Endothelial cell of umbilical vein (primary cell): ENCODE results near the gene INO80D. TPM values are rescaled to one million over a fixed set of nuclear protein-coding genes. Genes with fewer than 3 reads are reported as not detected.

Experiments
- BruUV-seq: library from RNA; stranded (reverse); fragments of 400-500 nt; replicated peaks from 2 replicates; lab custom pipeline; 2021; lab: Mats Ljungman, UMichigan
- CTCF ChIA-PET: fragments of 300-600, 350-600 bp; sonication (Branson Sonifier 250); formaldehyde crosslinking; loops from one replicate; lab custom pipeline; 2021; ENCODE audit warnings: antibody characterized with exemption, inconsistent platforms; lab: Charles Lee
- POLR2A ChIA-PET: fragments of 300-600, 350-600 bp; sonication (Branson Sonifier 250); formaldehyde crosslinking; loops from one replicate; lab custom pipeline; 2021; ENCODE audit warnings: antibody characterized with exemption, inconsistent platforms; lab: Charles Lee
- DNase-seq: peaks from one replicate; pipeline ENCODE4 v3.0.0-alpha.2; 2011; ENCODE audit warnings: low read depth, low spot score
- FAIRE-seq: peaks from 2 replicates; lab custom pipeline; 2011; peaks lifted over from hg19 to GRCh38; lab: Jason Lieb, UNC
- H2AFZ ChIP-seq: 2 replicates; pipeline ENCODE4 v1.6.0; 2012; ENCODE audit warnings: low read depth, low read length, control low read depth, inconsistent platforms
- H3K27ac ChIP-seq: 2 replicates; pipeline ENCODE4 v1.5.1; 2011; ENCODE audit warnings: low read depth, mild to moderate bottlenecking, control low read depth, low read length, moderate library complexity; ENCODE audit not compliant: insufficient read depth
- H3K27me3 ChIP-seq, 2 experiments: 2 replicates each; pipeline versions ENCODE4 v1.6.0 to v1.6.1; 2011; ENCODE audit warnings: low read length in 2 of 2, mixed read lengths in 1 of 2; ENCODE audit not compliant: control insufficient read depth in 2 of 2, insufficient read depth in 2 of 2
- H3K36me3 ChIP-seq, 2 experiments: 2 replicates in 1 of 2; 3 replicates in 1 of 2; pipeline ENCODE4 v1.5.1; 2011; ENCODE audit warnings: low read length in 2 of 2, mild to moderate bottlenecking in 1 of 2, moderate library complexity in 1 of 2; ENCODE audit not compliant: control insufficient read depth in 2 of 2, insufficient read depth in 2 of 2; ENCODE audit errors: extremely low read depth in 1 of 2
- H3K4me1 ChIP-seq: 3 replicates; pipeline ENCODE4 v1.5.1; 2011; ENCODE audit warnings: mild to moderate bottlenecking, low read length; ENCODE audit not compliant: control insufficient read depth, insufficient read depth; ENCODE audit errors: extremely low read depth
- H3K4me2 ChIP-seq: 2 replicates; pipeline ENCODE4 v1.6.1; 2011; ENCODE audit warnings: low read length, control low read depth, mixed read lengths; ENCODE audit not compliant: insufficient read depth
- H3K4me3 ChIP-seq, 3 experiments: fragments of 200-600 bp in 1 of 3; sonication (generic), shearing (Covaris generic) in 1 of 3; replicated peaks in 1 of 3; 2 replicates each; pipeline ENCODE4 v1.5.1; 2011 to 2016; ENCODE audit warnings: control low read depth in 3 of 3, low read length in 3 of 3, mild to moderate bottlenecking in 2 of 3, inconsistent platforms in 1 of 3, low read depth in 1 of 3, moderate library complexity in 1 of 3; ENCODE audit not compliant: insufficient read depth in 1 of 3
- H3K79me2 ChIP-seq: 2 replicates; pipeline ENCODE4 v1.6.0; 2012; ENCODE audit warnings: low read length, inconsistent platforms; ENCODE audit not compliant: control insufficient read depth, insufficient read depth
- H3K9ac ChIP-seq: replicated peaks from 2 replicates; pipeline ENCODE3; 2011; ENCODE audit warnings: low read length, control low read depth; ENCODE audit not compliant: insufficient read depth; ENCODE audit errors: extremely low read depth
- H3K9me1 ChIP-seq: replicated peaks from 3 replicates; pipeline ENCODE4 v1.6.0; 2011; ENCODE audit warnings: mild to moderate bottlenecking, low read length; ENCODE audit not compliant: control insufficient read depth, insufficient read depth; ENCODE audit errors: extremely low read depth
- H3K9me3 ChIP-seq: replicated peaks from 2 replicates; pipeline ENCODE4 v1.5.1; 2012; ENCODE audit warnings: low read length, inconsistent platforms; ENCODE audit not compliant: control insufficient read depth, insufficient read depth
- H4K20me1 ChIP-seq: replicated peaks from 2 replicates; pipeline ENCODE3; 2011; ENCODE audit warnings: mild to moderate bottlenecking, low read length; ENCODE audit not compliant: control insufficient read depth, insufficient read depth; ENCODE audit errors: extremely low read depth
- EZH2 ChIP-seq: IDR thresholded peaks from 2 replicates; pipeline ENCODE4 v1.6.1; 2012; ENCODE audit warnings: borderline replicate concordance, low read depth, mild to moderate bottlenecking, moderate library complexity, low read length, inconsistent platforms; ENCODE audit not compliant: severe bottlenecking
- FOS ChIP-seq: IDR thresholded peaks from 2 replicates; pipeline ENCODE4 v1.6.1; 2011; ENCODE audit warnings: mild to moderate bottlenecking, low read length, moderate library complexity, borderline replicate concordance; ENCODE audit not compliant: insufficient read depth
- GATA2 ChIP-seq: IDR thresholded peaks from 2 replicates; pipeline ENCODE4 v1.7.0; 2011; ENCODE audit warnings: low read depth, mild to moderate bottlenecking, moderate library complexity, mixed read lengths, low read length; ENCODE audit not compliant: insufficient read length, insufficient read depth
- JUN ChIP-seq: IDR thresholded peaks from 2 replicates; pipeline ENCODE4 v1.6.1; 2011; ENCODE audit warnings: borderline replicate concordance, low read depth; ENCODE audit not compliant: insufficient read length, insufficient read depth
- MYC ChIP-seq: IDR thresholded peaks from one replicate; pipeline ENCODE4 v1.6.1; 2011; ENCODE audit warnings: mild to moderate bottlenecking, low read depth, low read length
- POLR2A ChIP-seq: IDR thresholded peaks from 2 replicates; pipeline ENCODE4 v1.6.1; 2012; ENCODE audit warnings: low read depth, mild to moderate bottlenecking, control low read depth, low read length
- POLR2AphosphoS5 ChIP-seq: IDR thresholded peaks from 2 replicates; pipeline ENCODE4 v1.6.1; 2012; ENCODE audit warnings: low read depth, mild to moderate bottlenecking, control low read depth, low read length, moderate library complexity; ENCODE audit not compliant: insufficient read depth
- dilution Hi-C: fragments of 300-500 bp; cut with MboI; formaldehyde crosslinking; loops from one replicate; pipeline ENCODE4 v1.15.0; 2019; ENCODE audit warnings: low sequenced_read_pairs; ENCODE audit not compliant: extremely low pct_ligation_motif_present
- intact Hi-C: fragments of 100-400 bp; cut with micrococcal nuclease; formaldehyde crosslinking; loops from one replicate; pipeline ENCODE4 v1.10.0; 2022
- polyA plus RNA-seq, 4 experiments: library from polyadenylated mRNA; depleted of rRNA in 3 of 4; stranded (reverse) in 3 of 4; unstranded in 1 of 4; fragments of >200 nt; gene quantifications; 2 replicates each; pipeline versions ENCODE4 v1.2.1 to v1.2.3, GENCODE V29; 2011 to 2012; ENCODE audit warnings: missing spikeins in 1 of 4
- total RNA-seq: library from RNA; stranded (reverse); gene quantifications from 2 replicates; pipeline ENCODE4 v1.2.3, GENCODE V29; 2021
- TF ChIP-seq, protein P1 (sequence below): IDR thresholded peaks from 2 replicates; pipeline ENCODE4 v1.6.1; 2011; ENCODE audit not compliant: insufficient read depth, insufficient read length
- TF ChIP-seq, protein P2 (sequence below), 2 donors: IDR thresholded peaks; 1 replicate in 1 of 2; 2 replicates in 1 of 2; pipeline ENCODE4 v1.5.1; 2011; ENCODE audit warnings: low read length in 2 of 2, mild to moderate bottlenecking in 2 of 2, moderate library complexity in 2 of 2, control low read depth in 1 of 2, inconsistent platforms in 1 of 2, low read depth in 1 of 2; ENCODE audit not compliant: insufficient read depth in 1 of 2; ENCODE audit errors: extremely low read depth in 1 of 2

INO80D gene
- total and polyA plus RNA-seq, 2 donors (not counting 3 experiments of a cell fraction or from before 2014, with no cell fraction given): 2.9 to 20.3 TPM

DNA sequence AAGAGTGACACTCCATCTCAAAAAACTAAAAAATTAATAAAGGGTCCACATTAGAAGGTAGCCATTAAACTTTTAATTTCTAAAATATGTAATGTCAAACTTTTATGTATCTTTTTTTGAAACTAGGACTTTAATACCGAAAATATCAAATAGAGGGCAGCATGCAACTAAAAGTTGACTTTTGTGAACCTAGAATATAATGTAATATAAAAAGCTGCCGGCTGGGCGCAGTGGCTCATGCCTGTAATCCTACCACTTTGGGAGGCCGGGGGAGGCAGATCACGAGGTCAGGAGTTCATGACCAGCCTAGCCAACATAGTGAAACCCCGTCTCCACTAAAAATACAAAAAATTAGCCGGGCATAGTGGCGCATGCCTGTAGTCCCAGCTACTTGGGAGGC lies 62.8 kb downstream of the INO80D start:
- intact Hi-C loops: no loop called here
- peaks cover 2 to 9% of the 10 kb centered on the region in 2 experiments for H3K36me3 ChIP-seq
- no peak overlapping the region for H3K27ac ChIP-seq
- no peak overlapping the region for H3K9ac ChIP-seq
- H3K4me2 ChIP-seq: no peak overlapping the region
- H3K27me3 ChIP-seq: no peaks in the 10 kb centered on the region
- ChIA-PET CTCF (no interaction called here), POLR2A (interaction anchor here (0.7 kb wide), 1 partner anchor 21 kb away, joined by 7 read pairs; no protein-coding TSS in a partner anchor)
- H3K9me3 ChIP-seq: no peaks in the 10 kb centered on the region
- no peaks in the 10 kb centered on the region for H4K20me1 ChIP-seq
- H3K9me1 ChIP-seq: no peaks in the 10 kb centered on the region
- FAIRE-seq (no peak), DNase-seq (no peak)
- dilution Hi-C loops: no loop called here
- no TSS peak for BruUV-seq
- no peaks in the 10 kb centered on the region for H3K79me2 ChIP-seq
- no peak overlapping the region for H2AFZ ChIP-seq
- TF ChIP-seq MYC (no peak), POLR2AphosphoS5 (no peak), JUN (no peak), POLR2A (no peak), GATA2 (no peak), EZH2 (no peak), FOS (no peak)
- TF ChIP-seq, protein P1, sequence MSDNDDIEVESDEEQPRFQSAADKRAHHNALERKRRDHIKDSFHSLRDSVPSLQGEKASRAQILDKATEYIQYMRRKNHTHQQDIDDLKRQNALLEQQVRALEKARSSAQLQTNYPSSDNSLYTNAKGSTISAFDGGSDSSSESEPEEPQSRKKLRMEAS: no peak
- TF ChIP-seq, protein P2, sequence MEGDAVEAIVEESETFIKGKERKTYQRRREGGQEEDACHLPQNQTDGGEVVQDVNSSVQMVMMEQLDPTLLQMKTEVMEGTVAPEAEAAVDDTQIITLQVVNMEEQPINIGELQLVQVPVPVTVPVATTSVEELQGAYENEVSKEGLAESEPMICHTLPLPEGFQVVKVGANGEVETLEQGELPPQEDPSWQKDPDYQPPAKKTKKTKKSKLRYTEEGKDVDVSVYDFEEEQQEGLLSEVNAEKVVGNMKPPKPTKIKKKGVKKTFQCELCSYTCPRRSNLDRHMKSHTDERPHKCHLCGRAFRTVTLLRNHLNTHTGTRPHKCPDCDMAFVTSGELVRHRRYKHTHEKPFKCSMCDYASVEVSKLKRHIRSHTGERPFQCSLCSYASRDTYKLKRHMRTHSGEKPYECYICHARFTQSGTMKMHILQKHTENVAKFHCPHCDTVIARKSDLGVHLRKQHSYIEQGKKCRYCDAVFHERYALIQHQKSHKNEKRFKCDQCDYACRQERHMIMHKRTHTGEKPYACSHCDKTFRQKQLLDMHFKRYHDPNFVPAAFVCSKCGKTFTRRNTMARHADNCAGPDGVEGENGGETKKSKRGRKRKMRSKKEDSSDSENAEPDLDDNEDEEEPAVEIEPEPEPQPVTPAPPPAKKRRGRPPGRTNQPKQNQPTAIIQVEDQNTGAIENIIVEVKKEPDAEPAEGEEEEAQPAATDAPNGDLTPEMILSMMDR (IDR thresholded peaks at IDR 0.05; ENCODE audit: extremely low read depth in 1 of 2, insufficient read depth in 1 of 2, low read depth in 1 of 2, low read length in 2 of 2): no peak
- no peak overlapping the region for H3K4me3 ChIP-seq
- H3K4me1 ChIP-seq: no peaks in the 10 kb centered on the region
